Neural progenitor cell (in vitro differentiated cells): ENCODE results near the gene OTOP2. TPM values are rescaled to one million over a fixed set of nuclear protein-coding genes. Genes with fewer than 3 reads are reported as not detected.

Experiments used
- DNase-seq: peaks from one replicate; pipeline ENCODE4 v3.0.0-alpha.2; 2016; ENCODE audit warnings: low spot score
- H2AFZ ChIP-seq: fragments of 200-600 bp; sonication (generic); replicated peaks from 2 replicates; pipeline ENCODE4 v1.6.1; 2016; ENCODE audit warnings: antibody characterized with exemption
- H3F3A ChIP-seq: fragments of 200-600 bp; sonication (generic); 2 replicates; pipeline ENCODE4 v1.6.1; 2016; ENCODE audit warnings: antibody characterized with exemption, low read depth
- H3K27ac ChIP-seq: fragments of 200-600 bp; sonication (generic); 2 replicates; pipeline ENCODE4 v1.5.1; 2016; ENCODE audit warnings: mild to moderate bottlenecking
- H3K27me3 ChIP-seq: fragments of 200-600 bp; sonication (generic); 2 replicates; pipeline ENCODE4 v1.6.1; 2016; ENCODE audit warnings: mild to moderate bottlenecking, moderate library complexity
- H3K36me3 ChIP-seq: fragments of 200-600 bp; sonication (generic); 2 replicates; pipeline ENCODE4 v1.5.1; 2016
- H3K4me1 ChIP-seq: fragments of 200-600 bp; sonication (generic); 2 replicates; pipeline ENCODE4 v1.6.1; 2016; ENCODE audit warnings: mixed run types
- H3K4me2 ChIP-seq: fragments of 200-600 bp; sonication (generic); 2 replicates; pipeline ENCODE4 v1.6.1; 2016
- H3K4me3 ChIP-seq: fragments of 200-600 bp; sonication (generic); 2 replicates; pipeline ENCODE4 v1.5.1; 2016
- H3K79me2 ChIP-seq: fragments of 200-600 bp; sonication (generic); 2 replicates; pipeline ENCODE4 v1.6.1; 2016; ENCODE audit warnings: low read depth
- H3K9ac ChIP-seq: fragments of 200-600 bp; sonication (generic); 2 replicates; pipeline ENCODE4 v1.6.1; 2016
- H3K9me3 ChIP-seq: fragments of 200-600 bp; sonication (generic); 2 replicates; pipeline ENCODE4 v1.5.1; 2016; ENCODE audit warnings: low read depth
- H4K20me1 ChIP-seq: fragments of 200-600 bp; sonication (generic); 2 replicates; pipeline ENCODE4 v1.6.1; 2016; ENCODE audit warnings: low read depth
- H3K27ac Mint-ChIP-seq: 3 replicates; pipeline ENCODE4 v1.8.0; 2021; ENCODE audit warnings: mixed read lengths
- H3K27me3 Mint-ChIP-seq: 2 replicates; pipeline ENCODE4 v1.8.0; 2022; ENCODE audit warnings: low read depth, mild to moderate bottlenecking, inconsistent platforms, moderate library complexity, mixed read lengths; ENCODE audit not compliant: insufficient read depth
- H3K36me3 Mint-ChIP-seq: 3 replicates; pipeline ENCODE4 v1.8.0; 2021; ENCODE audit warnings: mixed read lengths
- H3K4me1 Mint-ChIP-seq: 3 replicates; pipeline ENCODE4 v1.8.0; 2021; ENCODE audit warnings: mixed read lengths
- H3K4me3 Mint-ChIP-seq: 3 replicates; pipeline ENCODE4 v1.8.0; 2021; ENCODE audit warnings: mild to moderate bottlenecking, moderate library complexity, mixed read lengths
- H3K9me3 Mint-ChIP-seq: 3 replicates; pipeline ENCODE4 v1.8.0; 2020; ENCODE audit warnings: mixed read lengths
- EZH2 ChIP-seq: fragments of 200-600 bp; sonication (generic); IDR thresholded peaks from 2 replicates; pipeline ENCODE4 v1.6.1; 2017; ENCODE audit warnings: antibody characterized with exemption, mild to moderate bottlenecking, moderate library complexity
- EZH2phosphoT487 ChIP-seq: fragments of 200-600 bp; sonication (generic); IDR thresholded peaks from 2 replicates; pipeline ENCODE4 v1.6.1; 2017; ENCODE audit warnings: antibody characterized with exemption
- total RNA-seq: library from RNA; depleted of rRNA; stranded (reverse); fragments of >200 nt; gene quantifications from 2 replicates; pipeline ENCODE4 v1.2.3, GENCODE V29; 2015; ENCODE audit warnings: low replicate concordance
- TF ChIP-seq, protein P1 (sequence below): fragments of 200-600 bp; sonication (generic); IDR thresholded peaks from 2 replicates; pipeline ENCODE4 v1.5.1; 2017; ENCODE audit warnings: antibody characterized with exemption, mild to moderate bottlenecking

OTOP2 gene
- total RNA-seq, 1 donor from 2014 or later = not detected

DNA sequence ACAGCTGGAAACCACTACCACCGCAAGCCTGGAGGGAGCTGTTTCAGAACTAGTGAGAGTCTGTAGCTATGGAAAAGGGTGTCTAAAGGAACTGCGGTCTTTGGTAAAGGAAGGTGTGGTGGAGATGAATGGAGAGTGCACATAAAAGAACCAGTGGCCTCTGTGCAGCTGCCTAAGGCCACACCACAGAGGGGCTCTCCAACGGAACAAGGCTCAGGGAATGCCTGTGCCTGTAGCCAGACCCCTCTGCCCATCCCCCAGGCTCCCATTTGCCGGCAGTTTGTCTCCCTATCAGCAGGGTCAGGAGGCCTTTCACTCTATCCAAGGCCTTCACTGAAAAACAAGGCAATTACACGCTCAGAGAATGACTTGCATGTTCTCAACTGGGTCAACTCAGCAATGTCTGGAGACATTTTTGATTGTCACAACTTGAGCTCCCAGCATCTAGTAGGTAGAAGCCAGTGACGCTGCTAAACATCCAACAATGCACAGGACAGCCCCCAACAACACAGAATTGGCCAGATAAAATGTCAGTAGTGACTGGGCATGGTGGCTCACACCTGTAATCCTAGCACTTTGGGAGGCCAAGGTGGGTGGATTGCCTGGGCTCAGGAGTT, 48.0 kb upstream of the OTOP2 start:
- H3K79me2 ChIP-seq = no peaks in the 10 kb centered on the region
- peak overlapping the region; percentile 63 for H2AFZ ChIP-seq
- H3F3A ChIP-seq = peaks cover 5% of the 10 kb centered on the region
- Mint-ChIP-seq H3K36me3 (no peaks in the 10 kb centered on the region), H3K4me1 (peaks cover 15% of the 10 kb centered on the region), H3K27ac (no peak overlapping the region), H3K9me3 (no peaks in the 10 kb centered on the region), H3K27me3 (peaks cover 17% of the 10 kb centered on the region), H3K4me3 (no peak overlapping the region)
- no peaks in the 10 kb centered on the region for H3K9me3 ChIP-seq
- no peaks in the 10 kb centered on the region for H3K36me3 ChIP-seq
- H3K9ac ChIP-seq = no peak overlapping the region
- no peak overlapping the region for H3K4me2 ChIP-seq
- TF ChIP-seq EZH2phosphoT487 = no peak
- TF ChIP-seq, protein P1, sequence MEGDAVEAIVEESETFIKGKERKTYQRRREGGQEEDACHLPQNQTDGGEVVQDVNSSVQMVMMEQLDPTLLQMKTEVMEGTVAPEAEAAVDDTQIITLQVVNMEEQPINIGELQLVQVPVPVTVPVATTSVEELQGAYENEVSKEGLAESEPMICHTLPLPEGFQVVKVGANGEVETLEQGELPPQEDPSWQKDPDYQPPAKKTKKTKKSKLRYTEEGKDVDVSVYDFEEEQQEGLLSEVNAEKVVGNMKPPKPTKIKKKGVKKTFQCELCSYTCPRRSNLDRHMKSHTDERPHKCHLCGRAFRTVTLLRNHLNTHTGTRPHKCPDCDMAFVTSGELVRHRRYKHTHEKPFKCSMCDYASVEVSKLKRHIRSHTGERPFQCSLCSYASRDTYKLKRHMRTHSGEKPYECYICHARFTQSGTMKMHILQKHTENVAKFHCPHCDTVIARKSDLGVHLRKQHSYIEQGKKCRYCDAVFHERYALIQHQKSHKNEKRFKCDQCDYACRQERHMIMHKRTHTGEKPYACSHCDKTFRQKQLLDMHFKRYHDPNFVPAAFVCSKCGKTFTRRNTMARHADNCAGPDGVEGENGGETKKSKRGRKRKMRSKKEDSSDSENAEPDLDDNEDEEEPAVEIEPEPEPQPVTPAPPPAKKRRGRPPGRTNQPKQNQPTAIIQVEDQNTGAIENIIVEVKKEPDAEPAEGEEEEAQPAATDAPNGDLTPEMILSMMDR = no peak
- H3K4me3 ChIP-seq = no peak overlapping the region
- no peak overlapping the region for H3K27ac ChIP-seq
- no peak for DNase-seq
- no peaks in the 10 kb centered on the region for H3K27me3 ChIP-seq
- H3K4me1 ChIP-seq = peaks cover 5% of the 10 kb centered on the region
- no peaks in the 10 kb centered on the region for H4K20me1 ChIP-seq

DNA sequence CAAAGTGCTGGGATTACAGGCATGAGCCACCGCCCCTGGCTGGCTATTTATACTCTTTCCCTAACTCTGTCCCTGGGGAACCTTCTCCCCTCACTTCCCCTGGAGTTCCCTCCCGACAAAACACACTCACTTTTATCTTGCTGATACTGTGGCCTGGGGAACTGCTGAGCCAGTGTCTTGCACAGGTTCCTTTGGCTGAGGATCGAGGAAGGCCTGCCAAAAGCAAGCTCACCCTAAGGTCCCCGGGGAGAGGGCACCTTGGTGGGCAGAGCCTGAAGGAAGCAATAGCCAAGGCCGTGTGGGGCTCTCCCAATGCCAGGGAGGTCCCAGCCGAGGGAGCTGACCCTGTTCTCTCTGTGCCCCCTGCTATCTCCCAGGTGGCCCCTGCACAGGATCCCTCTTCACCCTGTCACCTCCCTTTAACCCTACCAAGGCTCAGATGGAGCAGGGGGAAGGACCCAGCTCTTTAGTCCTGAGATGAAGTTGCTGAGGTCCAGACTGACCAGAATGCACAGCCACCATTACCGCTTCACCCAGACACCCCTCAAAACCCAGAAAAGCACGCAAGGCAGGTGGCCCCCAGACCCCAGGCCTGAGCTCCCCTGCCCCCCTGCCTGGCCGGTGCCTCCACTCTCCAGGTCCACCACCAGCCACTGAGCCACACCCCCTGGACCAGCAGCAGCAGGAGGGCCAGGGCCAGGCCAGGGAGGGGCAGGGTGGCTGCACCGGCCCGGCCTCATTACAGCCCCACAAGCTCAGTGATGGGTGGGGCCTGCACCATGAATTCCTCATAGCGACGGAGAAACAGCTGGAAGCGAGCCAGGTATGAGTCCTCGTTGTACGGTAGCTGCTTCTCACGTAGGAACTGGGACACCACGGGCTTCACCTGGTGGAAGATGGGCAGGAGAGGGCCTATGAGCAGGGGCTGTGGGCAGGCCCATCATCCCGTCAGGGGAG, 46.2 kb upstream of the OTOP2 start:
- Mint-ChIP-seq H3K27me3 (peaks cover 12% of the 10 kb centered on the region), H3K4me3 (no peak overlapping the region), H3K36me3 (no peaks in the 10 kb centered on the region), H3K27ac (no peak overlapping the region), H3K4me1 (peaks cover 10% of the 10 kb centered on the region), H3K9me3 (no peaks in the 10 kb centered on the region)
- no peaks in the 10 kb centered on the region for H3K79me2 ChIP-seq
- H3K4me3 ChIP-seq = no peak overlapping the region
- no peak overlapping the region for H3K27ac ChIP-seq
- H4K20me1 ChIP-seq = no peaks in the 10 kb centered on the region
- no peak overlapping the region for H3K9ac ChIP-seq
- peaks cover 5% of the 10 kb centered on the region for H3F3A ChIP-seq
- no peak overlapping the region for H3K4me2 ChIP-seq
- H3K36me3 ChIP-seq = no peaks in the 10 kb centered on the region
- H3K4me1 ChIP-seq = peaks cover 8% of the 10 kb centered on the region
- no peaks in the 10 kb centered on the region for H3K9me3 ChIP-seq
- no peak overlapping the region for H2AFZ ChIP-seq
- TF ChIP-seq EZH2phosphoT487 (no peak), EZH2 (no peak)
- TF ChIP-seq, protein P1 = no peak
- no peak for DNase-seq
- no peaks in the 10 kb centered on the region for H3K27me3 ChIP-seq

DNA sequence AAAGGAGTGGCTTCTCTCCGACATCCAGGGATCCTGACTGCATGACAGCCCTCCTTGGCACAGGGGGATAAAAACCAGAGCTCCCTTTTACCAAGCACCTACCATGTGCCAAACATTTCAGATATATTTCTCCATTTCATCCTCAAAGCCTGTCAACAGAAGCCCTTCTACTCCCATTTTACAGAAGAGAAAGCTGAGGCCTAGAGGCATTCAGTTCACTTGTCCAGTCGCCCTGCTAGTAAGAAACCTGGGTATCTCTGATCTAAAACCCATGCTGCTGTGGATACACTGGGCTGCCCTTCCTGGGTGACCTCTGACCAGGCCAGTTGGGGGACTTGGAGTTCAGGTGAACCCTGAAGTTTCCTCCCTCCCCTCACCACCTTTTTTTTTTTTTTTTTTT, 45.4 kb upstream of the OTOP2 start:
- no peaks in the 10 kb centered on the region for H3K36me3 ChIP-seq
- Mint-ChIP-seq H3K9me3 (no peaks in the 10 kb centered on the region), H3K4me1 (peaks cover 10% of the 10 kb centered on the region), H3K4me3 (no peak overlapping the region), H3K36me3 (no peaks in the 10 kb centered on the region), H3K27ac (no peak overlapping the region), H3K27me3 (peaks cover 11% of the 10 kb centered on the region)
- peaks cover 11% of the 10 kb centered on the region for H3K4me1 ChIP-seq
- no peak overlapping the region for H2AFZ ChIP-seq
- no peak overlapping the region for H3K4me2 ChIP-seq
- H3K9ac ChIP-seq = no peak overlapping the region
- TF ChIP-seq EZH2 (no peak), EZH2phosphoT487 (no peak)
- TF ChIP-seq, protein P1 = no peak
- no peak overlapping the region for H3K27ac ChIP-seq
- H3K4me3 ChIP-seq = no peak overlapping the region
- peaks cover 5% of the 10 kb centered on the region for H3F3A ChIP-seq
- H3K27me3 ChIP-seq = no peaks in the 10 kb centered on the region
- H4K20me1 ChIP-seq = no peaks in the 10 kb centered on the region
- H3K79me2 ChIP-seq = no peaks in the 10 kb centered on the region
- H3K9me3 ChIP-seq = no peaks in the 10 kb centered on the region
- DNase-seq = no peak
